OCI-LY1 (cell line): ENCODE results near the gene IRF8.

Experiments
- H2AFZ ChIP-seq: fragments of 200-600 bp; sonication (generic), shearing (Covaris generic); 2 replicates; pipeline ENCODE4 v1.6.0; 2014; ENCODE audit warnings: antibody characterized with exemption, mild to moderate bottlenecking, low read length
- H3F3A ChIP-seq: fragments of 200-600 bp; sonication (generic), shearing (Covaris generic); 2 replicates; pipeline ENCODE4 v1.6.0; 2014; ENCODE audit warnings: mild to moderate bottlenecking, antibody characterized with exemption, low read length, moderate library complexity; ENCODE audit not compliant: insufficient read depth
- H3K27ac ChIP-seq: fragments of 200-600 bp; sonication (generic); 2 replicates; pipeline ENCODE4 v1.5.1; 2014; ENCODE audit warnings: low read length, mixed run types, mild to moderate bottlenecking, low read depth; ENCODE audit not compliant: poor library complexity, severe bottlenecking
- H3K27me3 ChIP-seq: fragments of 200-600 bp; sonication (generic); 2 replicates; pipeline ENCODE4 v1.6.0; 2014; ENCODE audit warnings: antibody characterized with exemption, mild to moderate bottlenecking, low read length, moderate library complexity; ENCODE audit not compliant: insufficient read depth
- H3K36me3 ChIP-seq: fragments of 200-600 bp; sonication (generic); 2 replicates; pipeline ENCODE4 v1.6.1; 2014; ENCODE audit warnings: mild to moderate bottlenecking, antibody characterized with exemption, low read length, moderate library complexity, mixed read lengths; ENCODE audit not compliant: insufficient read depth
- H3K4me1 ChIP-seq: fragments of 200-600 bp; sonication (generic); 2 replicates; pipeline ENCODE4 v1.5.1; 2014; ENCODE audit warnings: mild to moderate bottlenecking, low read length, moderate library complexity; ENCODE audit not compliant: insufficient read depth, severe bottlenecking
- H3K4me2 ChIP-seq: fragments of 200-600 bp; sonication (generic), shearing (Covaris generic); 2 replicates; pipeline ENCODE4 v1.6.1; 2014; ENCODE audit warnings: low read length
- H3K4me3 ChIP-seq: fragments of 200-600 bp; sonication (generic); 2 replicates; pipeline ENCODE4 v1.5.1; 2014; ENCODE audit warnings: low read length, low read depth, mild to moderate bottlenecking, mixed read lengths; ENCODE audit not compliant: poor library complexity, severe bottlenecking
- H3K79me2 ChIP-seq: fragments of 200-600 bp; shearing (Covaris generic); 2 replicates; pipeline ENCODE4 v1.6.1; 2016; ENCODE audit warnings: mixed run types, low read length, mixed read lengths; ENCODE audit not compliant: insufficient read depth
- H3K9ac ChIP-seq: fragments of 200-600 bp; sonication (generic), shearing (Covaris generic); 2 replicates; pipeline ENCODE4 v1.6.1; 2014; ENCODE audit warnings: mild to moderate bottlenecking, low read length, mixed read lengths
- H3K9me2 ChIP-seq: fragments of 200-600 bp; sonication (generic), shearing (Covaris generic); 2 replicates; pipeline ENCODE4 v1.6.1; 2014; ENCODE audit warnings: low read depth, mild to moderate bottlenecking, low read length, mixed read lengths
- H3K9me3 ChIP-seq: fragments of 200-600 bp; shearing (Covaris generic); 2 replicates; pipeline ENCODE4 v1.6.1; 2014; ENCODE audit warnings: low read length, mixed read lengths
- H4K20me1 ChIP-seq: fragments of 200-600 bp; sonication (generic), shearing (Covaris generic); 2 replicates; pipeline ENCODE4 v1.6.0; 2016; ENCODE audit warnings: mild to moderate bottlenecking, low read length; ENCODE audit not compliant: insufficient read depth
- EZH2 ChIP-seq: fragments of 200-600 bp; sonication (generic), shearing (Covaris generic); IDR thresholded peaks from 2 replicates; pipeline ENCODE4 v1.8.0; 2017; ENCODE audit warnings: borderline replicate concordance, mixed run types, mild to moderate bottlenecking, antibody characterized with exemption, low read length, moderate library complexity, mixed read lengths
- TF ChIP-seq, protein P1 (sequence below): fragments of 200-600 bp; sonication (generic), shearing (Covaris generic); IDR thresholded peaks from 2 replicates; pipeline ENCODE4 v1.5.1; 2017; ENCODE audit warnings: mild to moderate bottlenecking, antibody characterized with exemption, low read length, moderate library complexity, mixed read lengths

The IRF8 gene

DNA sequence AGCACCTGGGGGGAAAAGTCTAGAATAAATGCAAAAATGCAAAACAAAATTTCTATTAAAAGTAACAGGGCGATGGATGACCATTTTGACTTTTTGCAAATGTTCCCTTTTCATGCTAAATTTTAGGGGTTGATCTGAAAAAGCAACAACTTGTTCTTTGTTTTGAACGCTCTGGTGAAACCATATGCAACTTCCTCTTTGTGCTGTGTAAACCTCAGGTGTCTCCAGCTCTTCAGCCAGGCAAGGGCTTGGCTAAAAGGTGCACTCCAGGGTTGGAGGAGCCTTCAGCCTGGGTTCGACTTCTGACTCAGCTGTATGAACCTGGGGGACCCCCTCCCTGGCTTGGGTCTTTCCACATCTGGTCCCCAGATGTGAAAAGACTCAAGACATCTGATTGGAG is 9.5 kb downstream of the IRF8 start:
- H3K9me2 ChIP-seq: no peaks in the 10 kb centered on the region
- no peak overlapping the region for H2AFZ ChIP-seq
- H3K4me2 ChIP-seq: peak overlapping the region; percentile 86
- H3K27ac ChIP-seq: peak overlapping the region; percentile 94
- no peak for TF ChIP-seq EZH2
- TF ChIP-seq, protein P1, sequence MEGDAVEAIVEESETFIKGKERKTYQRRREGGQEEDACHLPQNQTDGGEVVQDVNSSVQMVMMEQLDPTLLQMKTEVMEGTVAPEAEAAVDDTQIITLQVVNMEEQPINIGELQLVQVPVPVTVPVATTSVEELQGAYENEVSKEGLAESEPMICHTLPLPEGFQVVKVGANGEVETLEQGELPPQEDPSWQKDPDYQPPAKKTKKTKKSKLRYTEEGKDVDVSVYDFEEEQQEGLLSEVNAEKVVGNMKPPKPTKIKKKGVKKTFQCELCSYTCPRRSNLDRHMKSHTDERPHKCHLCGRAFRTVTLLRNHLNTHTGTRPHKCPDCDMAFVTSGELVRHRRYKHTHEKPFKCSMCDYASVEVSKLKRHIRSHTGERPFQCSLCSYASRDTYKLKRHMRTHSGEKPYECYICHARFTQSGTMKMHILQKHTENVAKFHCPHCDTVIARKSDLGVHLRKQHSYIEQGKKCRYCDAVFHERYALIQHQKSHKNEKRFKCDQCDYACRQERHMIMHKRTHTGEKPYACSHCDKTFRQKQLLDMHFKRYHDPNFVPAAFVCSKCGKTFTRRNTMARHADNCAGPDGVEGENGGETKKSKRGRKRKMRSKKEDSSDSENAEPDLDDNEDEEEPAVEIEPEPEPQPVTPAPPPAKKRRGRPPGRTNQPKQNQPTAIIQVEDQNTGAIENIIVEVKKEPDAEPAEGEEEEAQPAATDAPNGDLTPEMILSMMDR: no peak
- peaks cover 82% of the 10 kb centered on the region for H3K36me3 ChIP-seq
- no peaks in the 10 kb centered on the region for H3K27me3 ChIP-seq
- H4K20me1 ChIP-seq: no peaks in the 10 kb centered on the region
- no peaks in the 10 kb centered on the region for H3K9me3 ChIP-seq
- H3K79me2 ChIP-seq: 0 out of 2 replicates have a peak, but pooled peaks cover 3% of the 10 kb centered on the region
- H3K9ac ChIP-seq: peak overlapping the region; percentile 59
- H3K4me3 ChIP-seq: peak overlapping the region; percentile 58
- peaks cover 100% of the 10 kb centered on the region for H3K4me1 ChIP-seq
- peaks cover 5% of the 10 kb centered on the region for H3F3A ChIP-seq

- Histone ChIP-seq H3K27ac (peak overlapping the region; percentile 94), H3K4me3 (peak overlapping the region; percentile 58), H3K4me2 (peak overlapping the region; percentile 86), H3K36me3 (peaks cover 85% of the 10 kb centered on the region), H2AFZ (no peak overlapping the region), H3K9ac (peak overlapping the region; percentile 56), H3K79me2 (0 out of 2 replicates have a peak, but pooled peaks cover 3% of the 10 kb centered on the region), H3F3A (peaks cover 5% of the 10 kb centered on the region), H4K20me1 (no peaks in the 10 kb centered on the region), H3K9me2 (no peaks in the 10 kb centered on the region), H3K4me1 (peaks cover 100% of the 10 kb centered on the region), H3K9me3 (no peaks in the 10 kb centered on the region), H3K27me3 (no peaks in the 10 kb centered on the region)
- no peak for TF ChIP-seq EZH2
- TF ChIP-seq, protein P1: no peak
These were observed 10.1 kb downstream of the IRF8 start for GRCh38 chr16:85908889-85909589.

- H3K79me2 ChIP-seq: no peaks in the 10 kb centered on the region
- H3F3A ChIP-seq: peaks cover 5% of the 10 kb centered on the region
- H3K9me3 ChIP-seq: no peaks in the 10 kb centered on the region
- no peak overlapping the region for H2AFZ ChIP-seq
- no peaks in the 10 kb centered on the region for H3K27me3 ChIP-seq
- H3K4me1 ChIP-seq: peaks cover 100% of the 10 kb centered on the region
- H4K20me1 ChIP-seq: no peaks in the 10 kb centered on the region
- peak overlapping the region; percentile 56 for H3K9ac ChIP-seq
- no peaks in the 10 kb centered on the region for H3K9me2 ChIP-seq
- peak overlapping the region; percentile 58 for H3K4me3 ChIP-seq
- TF ChIP-seq EZH2: no peak
- TF ChIP-seq, protein P1: no peak
- H3K4me2 ChIP-seq: peak overlapping the region; percentile 86
- H3K36me3 ChIP-seq: peaks cover 85% of the 10 kb centered on the region
- peak overlapping the region; percentile 94 for H3K27ac ChIP-seq
These were observed 11.2 kb downstream of the IRF8 start for GRCh38 chr16:85909932-85910853.
